NCI-H2081 (cell line): ENCODE results near the gene CYFIP1.
A peak's percentile ranks its signal among the peaks of the same experiment; 100 is the strongest.

Source experiments
- DNase-seq, 2 experiments: peaks; one replicate each; lab custom pipeline; 2025; lab: John Stamatoyannopoulos, UW

Gene CYFIP1

DNA sequence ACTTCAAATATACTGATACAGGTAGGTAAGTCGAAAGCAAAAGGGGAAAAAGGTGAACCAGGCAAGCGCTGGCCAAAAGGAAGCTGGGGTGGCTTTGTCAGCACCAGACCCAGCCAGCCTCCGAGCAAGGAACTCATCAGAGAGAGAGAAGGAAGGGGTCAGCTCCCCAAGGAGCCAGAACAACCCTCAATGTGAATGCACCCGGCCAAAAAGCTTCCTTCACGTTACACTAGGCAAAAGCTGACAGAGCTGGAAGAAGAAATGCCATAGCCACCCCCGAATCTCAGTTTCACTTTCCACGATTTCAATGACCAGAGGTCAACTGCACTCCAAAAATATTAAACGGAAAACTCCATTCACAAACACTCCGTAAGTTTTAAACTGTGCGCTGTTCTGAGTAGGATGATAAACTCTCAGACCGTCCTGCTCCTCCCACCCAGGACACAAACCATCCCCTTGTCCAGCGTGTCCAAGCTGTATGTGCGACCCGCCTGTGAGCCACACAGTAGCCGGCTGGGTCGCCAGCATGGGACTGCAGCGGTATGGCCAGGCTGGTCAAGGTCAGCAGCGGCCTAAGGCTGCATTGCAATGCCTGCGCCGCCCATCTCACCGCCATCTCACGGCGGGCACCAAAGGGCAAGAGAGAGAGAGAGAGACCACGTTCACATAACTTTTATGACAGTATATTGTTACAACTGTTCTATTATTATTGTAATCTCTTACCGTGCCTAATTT lies 29.7 kb downstream of the CYFIP1 start:
- DNase-seq: no peak

DNA sequence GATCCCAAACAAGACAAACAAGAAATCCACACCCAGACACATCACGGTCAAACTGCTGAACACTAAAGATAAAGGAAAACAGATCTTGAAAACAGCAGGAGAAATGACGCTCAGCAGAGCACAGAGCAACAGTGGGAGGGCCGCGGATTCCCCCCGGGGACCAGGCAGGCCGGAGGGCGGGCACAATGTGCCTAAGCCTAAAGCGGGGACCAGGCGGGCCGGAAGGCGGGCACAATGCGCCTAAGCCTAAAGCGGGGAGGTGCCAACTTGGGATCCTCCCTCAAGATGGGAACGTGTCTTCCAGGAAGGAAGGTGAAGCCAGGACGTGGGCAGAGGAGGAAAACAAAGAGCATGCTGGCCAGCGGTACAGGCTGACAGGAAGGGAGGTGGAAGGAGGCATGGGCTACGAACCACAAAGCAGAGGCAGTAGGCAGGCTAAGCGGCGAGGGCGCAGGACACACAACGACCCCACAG lies 31.1 kb downstream of the CYFIP1 start:
- no peak for DNase-seq

DNA sequence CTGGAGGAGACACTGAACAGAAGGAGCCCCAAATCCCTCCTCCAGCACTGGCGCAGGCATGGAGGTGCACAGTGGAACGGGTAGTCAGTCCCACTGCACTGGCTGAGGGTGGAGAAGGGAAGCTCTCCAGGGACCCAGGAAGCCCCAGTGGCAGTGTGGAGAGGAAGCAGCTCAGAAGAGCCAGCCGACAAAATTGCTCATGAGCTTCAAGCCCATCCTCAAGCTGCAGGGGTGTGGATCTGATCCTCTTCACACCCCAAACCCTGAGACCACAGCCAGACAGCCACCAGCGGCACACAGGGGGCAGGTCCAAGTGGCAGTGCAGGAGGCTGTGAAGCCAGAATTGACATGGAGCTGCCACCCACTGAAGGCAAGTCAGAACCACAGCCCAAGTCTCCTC lies 32.1 kb downstream of the CYFIP1 start:
- no peak for DNase-seq

DNA sequence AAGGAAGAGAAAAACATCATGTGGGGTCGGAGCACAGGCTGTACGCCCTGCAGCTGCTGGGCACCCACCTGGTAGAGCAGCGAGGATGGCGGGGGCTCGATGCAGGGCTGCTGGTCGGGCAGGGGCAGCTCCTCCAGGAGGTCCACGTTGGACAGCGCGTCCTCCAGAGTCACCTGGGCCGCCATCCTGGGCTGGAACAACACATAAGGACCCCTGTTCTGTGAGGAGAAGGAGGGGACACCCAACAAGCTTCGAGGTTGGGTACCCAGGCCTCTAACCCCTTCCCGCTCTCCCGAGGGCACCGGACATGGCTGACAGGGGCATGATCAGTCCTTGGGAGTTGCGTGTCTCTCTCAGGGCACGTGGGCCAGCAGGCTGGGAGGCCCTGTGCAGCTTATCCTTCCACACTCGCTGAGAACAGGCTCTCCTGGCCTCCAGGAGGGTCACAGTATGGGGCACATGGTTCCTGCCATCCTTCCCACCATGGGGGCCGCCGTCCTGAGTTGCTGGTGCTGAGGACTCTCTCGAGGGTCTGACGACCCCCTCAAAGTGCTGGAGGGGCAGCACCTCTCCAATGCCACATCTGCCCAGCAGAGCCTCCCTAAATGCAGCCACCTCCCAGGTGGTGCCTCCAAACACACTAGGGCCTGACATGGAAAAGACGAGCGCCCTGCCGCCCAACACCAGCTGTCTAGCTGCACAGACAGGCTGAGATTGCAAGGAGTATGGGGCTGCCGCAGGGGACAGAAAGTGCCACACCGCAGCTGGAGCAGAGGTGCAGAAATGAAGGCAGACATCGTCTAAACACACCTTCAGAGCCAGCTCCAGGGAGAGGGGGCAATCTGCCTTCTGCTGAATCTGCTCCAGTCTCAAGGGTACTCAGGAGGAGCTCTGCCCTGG lies 32.8 kb downstream of the CYFIP1 start:
- no peak for DNase-seq

DNA sequence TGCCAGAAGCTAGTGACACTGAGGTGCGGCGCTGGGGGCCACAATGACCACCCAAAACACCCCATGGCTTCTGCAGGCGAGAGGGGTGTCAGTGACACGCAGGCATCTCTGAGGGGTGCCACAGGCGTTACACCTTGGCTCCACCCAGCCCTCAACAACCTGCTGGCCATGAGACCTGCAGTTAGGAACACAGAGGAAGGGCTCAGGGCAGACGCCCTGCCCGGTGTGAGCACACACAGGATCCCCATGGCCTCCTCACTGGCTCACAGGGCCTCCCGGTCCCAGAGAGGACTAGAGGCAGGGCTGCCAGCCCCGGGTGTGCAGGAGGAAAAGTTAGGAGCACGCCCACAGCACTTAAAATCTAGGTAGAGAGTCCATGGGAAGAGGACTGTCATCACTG lies 35.1 kb downstream of the CYFIP1 start:
- peak; percentile 10 to 47 for DNase-seq

DNA sequence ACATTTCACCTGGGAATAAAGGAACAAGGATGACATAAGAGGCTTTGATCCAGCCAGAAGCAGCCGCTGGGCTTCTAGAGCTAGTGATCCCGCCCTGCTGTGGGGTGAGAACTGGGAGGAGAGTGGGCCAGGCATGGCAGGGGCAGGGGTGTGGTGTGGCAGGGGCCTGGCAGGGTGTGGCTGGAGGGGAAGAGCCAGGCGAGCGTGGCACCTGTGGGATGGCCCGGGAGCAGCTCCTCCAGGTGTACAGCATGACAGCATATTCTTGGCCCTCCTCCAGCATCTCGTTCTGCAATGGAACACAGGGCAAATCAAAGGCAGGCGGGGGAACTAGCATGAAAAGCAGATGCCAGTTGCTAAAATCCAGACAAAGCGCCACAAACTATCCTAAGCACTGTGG lies 35.5 kb downstream of the CYFIP1 start:
- DNase-seq: peak; percentile 49 to 78

DNA sequence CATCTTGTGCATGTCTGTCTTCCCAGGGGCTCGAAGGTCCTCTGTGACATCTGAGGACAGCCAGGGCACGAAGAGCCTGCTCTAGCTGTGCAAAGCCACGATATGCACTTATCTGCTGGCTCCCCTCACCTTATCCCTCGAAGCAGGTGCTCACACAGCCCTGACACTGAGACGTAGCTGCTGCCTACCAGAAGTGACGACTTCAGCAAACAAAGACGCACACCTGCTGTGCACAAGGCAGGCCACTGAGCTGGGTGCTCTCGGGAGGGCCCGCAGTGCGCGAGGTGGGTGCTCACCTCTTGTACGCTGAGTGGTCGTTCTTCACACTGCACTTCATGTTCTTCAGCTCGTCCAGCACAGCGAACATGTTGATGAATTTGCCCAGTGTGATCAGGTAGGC lies 37.3 kb downstream of the CYFIP1 start:
- no peak for DNase-seq

DNA sequence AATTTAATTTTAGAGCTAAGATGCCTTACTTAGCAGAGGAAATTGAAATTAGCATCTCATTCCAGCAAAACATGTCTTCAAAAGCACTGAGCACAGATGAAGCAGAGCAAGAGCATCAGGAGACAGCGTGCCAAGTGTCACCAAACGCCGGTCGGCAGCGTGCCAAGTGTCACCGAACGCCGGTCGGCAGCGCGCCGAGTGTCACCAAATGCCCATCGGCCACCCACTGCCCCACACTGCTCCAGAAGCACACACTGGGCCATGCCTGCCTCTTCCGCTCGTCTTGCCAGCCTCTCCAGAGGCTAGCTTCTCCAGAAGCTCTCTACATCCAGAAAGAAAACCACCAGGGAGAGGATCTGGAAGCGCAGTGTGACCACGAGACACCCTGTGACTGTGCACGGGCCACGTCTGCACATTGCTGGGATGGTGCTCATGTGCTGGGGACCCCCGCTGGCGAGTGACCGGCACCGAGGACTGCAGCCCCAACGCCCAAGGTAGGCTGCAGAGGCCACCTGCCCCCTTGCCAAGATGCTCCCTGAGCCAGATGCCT lies 37.8 kb downstream of the CYFIP1 start:
- no peak for DNase-seq

DNA sequence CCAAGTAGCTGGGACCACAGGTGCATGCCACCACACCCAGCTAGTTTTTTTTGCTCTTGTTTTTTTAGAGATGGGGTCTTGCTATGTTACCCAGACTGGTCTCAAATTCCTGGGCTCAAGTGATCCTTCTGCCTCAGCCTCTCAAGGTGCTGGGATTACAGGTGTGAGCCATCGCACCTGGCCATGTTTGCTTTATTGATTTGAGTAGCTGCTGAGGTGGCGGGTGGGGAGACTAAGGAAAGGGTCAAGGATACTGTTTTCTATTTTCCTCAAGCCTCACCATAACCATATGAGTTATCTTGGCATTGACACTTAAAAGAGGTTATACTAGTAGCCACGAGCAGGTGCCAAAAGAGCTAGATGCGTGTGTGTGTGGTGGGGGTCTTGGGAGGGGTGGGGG lies 39.0 kb downstream of the CYFIP1 start:
- DNase-seq: no peak

DNA sequence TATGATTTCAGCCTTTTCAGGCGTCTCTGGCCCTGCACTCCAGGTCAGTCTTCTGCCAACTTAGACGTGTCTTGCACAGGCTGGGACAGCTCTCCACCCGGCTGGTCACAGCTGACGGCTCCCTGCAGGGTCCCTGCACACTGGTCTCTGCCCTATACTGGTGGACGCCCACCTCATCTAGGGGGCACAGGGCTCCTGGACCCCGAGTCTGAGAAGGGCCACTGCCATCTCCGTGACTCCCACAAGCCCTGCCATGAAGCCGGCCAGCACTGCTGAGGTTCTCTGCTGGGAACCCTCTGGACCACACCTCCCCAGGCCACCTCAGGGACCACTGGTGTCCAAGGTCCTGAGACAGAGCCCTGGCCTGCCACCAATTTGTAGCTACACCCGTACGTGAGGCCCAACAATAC lies 40.5 kb downstream of the CYFIP1 start:
- DNase-seq: no peak

DNA sequence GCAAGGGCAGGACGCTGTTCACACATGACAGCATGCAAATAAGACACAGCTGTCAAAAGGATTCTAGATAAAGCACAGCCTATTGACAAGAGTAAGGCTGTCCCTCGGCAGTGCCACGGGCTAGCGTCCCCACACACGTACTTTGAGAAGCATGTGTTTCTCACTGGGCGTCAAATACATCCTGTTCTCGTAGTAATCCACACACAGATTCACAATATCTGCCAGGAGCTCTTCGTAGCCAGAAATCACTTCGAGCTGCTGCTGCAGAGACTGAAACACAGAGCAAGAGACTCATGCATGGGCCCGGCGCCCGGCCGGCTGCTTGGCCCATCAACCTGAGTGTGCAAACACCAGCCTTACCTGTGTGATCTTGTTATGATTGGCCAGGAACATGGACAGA lies 41.1 kb downstream of the CYFIP1 start:
- no peak for DNase-seq

DNA sequence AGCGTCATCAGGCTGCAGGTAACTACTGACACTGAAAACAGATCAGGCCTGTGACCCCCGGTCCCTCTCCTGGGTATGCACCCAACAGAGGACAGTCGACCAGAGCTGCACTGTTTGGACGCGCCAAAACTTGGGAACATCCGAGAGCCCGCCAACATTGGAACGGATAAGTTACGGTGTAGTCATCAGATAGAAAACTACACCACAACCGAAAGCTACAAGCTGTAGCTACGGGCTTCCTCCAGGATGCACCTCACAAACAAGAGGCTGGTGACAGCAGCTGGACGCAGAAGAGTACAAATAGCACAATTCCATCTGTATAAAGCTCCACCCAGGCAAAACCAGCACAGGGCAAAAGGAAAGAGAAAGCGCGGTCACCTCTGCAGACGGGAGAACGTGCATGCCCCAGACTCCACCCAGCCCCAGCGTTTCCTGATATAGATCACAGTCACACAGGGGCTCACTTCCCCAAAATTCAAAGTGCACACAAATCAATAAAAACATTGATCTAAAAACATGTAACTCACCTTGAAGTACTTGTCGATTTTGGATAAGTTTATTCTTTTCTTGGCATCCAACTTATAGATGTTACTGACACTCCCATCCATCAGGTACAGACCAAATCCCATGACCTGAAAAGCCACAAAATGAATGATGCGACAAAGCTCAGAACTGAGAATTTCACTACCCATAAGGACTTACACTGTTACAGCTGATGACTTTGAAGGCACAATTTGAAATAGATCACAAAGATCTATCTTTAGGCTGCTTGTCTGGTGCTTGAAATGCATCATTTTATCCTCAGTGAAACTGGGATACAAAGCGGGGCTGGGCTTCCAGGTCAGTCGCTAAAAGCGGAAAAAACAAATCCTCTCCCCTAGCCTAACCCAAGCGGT lies 43.3 kb downstream of the CYFIP1 start:
- no peak for DNase-seq

DNA sequence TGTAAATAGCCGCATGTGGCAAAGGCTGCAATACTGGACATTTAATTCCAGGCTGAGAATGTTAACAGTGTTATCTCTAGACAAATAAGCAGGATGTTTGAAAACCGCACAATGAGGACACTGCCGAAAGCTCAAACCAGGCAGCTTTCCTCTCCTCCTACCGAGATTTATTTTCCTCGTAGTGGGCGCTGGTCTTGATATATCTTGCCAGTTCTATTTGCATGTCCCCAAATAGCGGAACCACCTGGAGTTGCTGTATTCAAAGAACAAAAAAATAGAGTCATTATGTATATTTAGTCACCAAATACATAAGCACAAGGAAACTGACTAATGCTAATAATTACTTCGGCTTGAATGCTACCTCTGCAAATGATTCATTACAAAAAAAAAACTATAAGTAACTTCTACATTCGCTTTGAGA lies 46.5 kb downstream of the CYFIP1 start:
- DNase-seq: peak; percentile 81 to 96

DNA sequence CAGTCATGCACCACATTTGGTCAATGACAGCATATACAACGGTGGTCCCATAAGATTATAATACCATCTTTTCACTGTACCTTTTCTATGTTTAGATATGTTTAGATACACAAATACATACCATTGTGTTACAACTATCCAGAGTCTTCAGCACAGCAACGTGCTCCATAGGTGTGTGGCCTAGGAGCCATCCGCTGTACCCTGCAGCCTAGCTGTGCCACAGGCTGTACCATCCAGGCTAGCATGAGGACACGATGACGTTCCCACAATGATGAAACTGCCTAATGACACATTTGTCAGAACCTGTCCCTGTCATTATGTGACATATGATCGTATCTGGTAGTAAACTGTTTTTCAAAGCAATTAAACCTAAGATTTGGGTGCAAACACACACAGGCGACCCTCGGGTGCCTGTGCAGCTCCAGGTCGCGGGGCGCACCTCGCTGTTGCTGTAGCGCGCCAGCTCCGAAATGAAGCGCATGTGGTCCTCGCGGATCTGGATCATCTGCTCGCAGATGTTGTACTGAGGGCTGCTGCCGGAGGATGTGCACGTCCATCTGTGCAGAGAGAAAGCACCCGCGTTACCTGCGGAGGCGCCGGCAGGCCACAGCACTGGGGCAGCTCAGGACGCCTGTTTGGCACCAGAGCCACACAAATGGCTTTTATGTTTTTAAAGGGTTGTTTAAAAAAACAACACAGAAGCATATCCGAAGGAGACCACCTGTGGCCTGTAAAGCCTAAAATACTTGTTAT lies 48.2 kb downstream of the CYFIP1 start:
- no peak for DNase-seq

DNA sequence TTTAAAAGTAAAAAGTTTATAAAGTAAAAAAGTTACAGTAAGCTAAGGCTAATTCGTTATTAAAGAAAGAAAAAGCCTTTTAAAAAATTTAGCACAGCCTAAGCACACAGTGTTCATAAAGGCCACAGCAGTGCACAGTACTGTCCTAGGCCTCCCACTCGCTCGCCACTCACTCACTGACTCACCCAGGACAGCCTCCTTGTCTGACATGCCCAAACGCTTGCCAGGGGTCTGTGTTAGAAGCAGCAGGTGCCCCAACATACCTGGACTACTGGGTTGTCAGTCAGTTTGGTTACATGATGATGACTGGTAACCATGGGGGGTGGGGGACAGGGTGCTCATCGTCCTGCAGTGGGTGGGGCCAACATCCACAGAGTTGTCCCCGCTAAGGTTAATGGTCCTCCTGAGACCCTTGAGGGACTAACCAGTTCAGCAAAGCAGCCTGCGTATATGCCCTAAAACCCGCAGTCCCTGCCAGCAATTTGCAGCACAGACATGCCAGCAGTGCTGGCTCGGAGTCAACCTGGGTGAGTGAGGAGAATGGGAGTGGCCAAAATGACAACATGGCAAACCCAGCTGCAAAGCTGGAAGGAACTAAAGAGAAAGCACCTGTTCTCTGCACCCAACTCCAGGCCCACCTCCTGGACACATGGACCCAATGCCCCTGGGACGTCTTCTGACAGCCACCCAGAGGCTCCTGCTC lies 49.2 kb downstream of the CYFIP1 start:
- DNase-seq: peak; percentile 57 to 69

DNA sequence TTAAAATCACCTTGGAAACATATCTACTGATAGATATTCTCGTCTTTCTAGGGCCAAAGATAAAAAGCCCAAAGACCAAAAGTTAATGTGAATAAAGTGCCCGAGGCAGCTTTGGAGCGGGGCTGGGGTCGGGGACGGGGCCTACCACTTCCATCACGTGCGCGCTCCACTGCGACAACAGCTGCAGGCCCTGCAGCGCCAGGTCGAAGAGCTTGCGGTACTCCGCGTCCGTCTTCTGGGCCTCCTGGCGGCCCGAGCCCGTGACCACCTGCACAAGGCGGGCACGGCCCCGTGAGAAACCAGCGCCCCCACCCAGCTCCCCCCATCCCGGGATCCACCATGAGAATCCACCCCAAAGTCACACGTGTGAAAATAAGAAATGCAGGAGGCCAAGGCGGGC lies 52.4 kb downstream of the CYFIP1 start:
- DNase-seq: no peak

DNA sequence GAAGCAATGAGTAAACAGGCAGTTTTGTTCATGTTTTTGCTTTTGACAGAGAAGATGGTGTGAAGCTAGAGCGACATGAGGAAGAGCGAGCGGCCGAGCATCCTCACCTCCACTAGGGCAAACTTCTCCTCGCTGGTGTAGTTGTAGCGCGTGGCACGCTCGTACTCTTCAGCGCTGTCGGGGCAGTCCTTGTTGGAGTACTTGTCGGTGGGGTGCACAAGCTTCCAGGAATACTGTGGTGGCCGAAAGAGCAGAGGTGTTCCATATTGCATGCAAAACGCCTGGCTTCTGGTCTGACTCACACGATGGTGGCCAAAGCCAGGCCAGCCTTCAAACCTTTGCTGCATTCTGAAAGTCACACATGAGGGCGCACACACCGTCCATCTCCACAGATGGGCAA lies 54.3 kb downstream of the CYFIP1 start:
- DNase-seq: no peak

DNA sequence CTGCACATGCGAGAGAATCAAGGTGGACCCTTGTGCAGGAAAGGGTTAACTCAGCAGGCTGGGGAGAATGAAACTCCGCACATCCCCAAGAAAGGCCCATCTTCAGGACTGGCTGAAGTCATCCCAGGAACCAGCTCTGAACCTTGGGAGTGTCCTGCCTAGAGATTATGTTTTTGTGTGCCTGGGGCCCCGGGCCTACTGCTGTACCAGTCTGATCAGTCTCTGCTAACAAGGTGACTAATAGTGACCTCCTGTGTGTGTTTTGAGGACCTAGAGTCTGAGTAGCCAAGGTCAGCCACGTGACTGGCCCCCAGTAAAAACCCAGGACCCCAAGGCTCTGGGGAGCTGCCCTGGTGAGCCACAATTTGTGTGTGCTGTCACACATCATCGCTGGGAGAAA lies 58.2 kb downstream of the CYFIP1 start:
- no peak for DNase-seq

DNA sequence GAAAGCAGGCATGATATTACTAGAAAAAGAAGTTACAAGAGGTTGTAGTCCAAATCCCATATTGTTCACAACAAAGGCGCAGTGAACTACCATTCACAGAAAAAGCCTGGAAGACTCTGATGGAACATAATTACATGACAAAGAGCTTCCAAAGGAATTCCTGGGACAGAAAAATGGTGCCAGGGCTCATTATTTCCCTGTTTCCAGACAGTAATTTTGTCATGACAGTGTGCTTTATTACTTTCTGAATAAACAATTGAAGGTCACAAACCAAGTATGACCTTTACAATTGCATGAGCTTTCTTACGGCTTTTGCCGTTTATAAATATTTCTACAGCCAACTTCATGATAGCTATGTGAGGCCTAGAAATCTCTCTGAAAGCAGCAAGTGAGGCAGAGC lies 61.0 kb downstream of the CYFIP1 start:
- DNase-seq: no peak

DNA sequence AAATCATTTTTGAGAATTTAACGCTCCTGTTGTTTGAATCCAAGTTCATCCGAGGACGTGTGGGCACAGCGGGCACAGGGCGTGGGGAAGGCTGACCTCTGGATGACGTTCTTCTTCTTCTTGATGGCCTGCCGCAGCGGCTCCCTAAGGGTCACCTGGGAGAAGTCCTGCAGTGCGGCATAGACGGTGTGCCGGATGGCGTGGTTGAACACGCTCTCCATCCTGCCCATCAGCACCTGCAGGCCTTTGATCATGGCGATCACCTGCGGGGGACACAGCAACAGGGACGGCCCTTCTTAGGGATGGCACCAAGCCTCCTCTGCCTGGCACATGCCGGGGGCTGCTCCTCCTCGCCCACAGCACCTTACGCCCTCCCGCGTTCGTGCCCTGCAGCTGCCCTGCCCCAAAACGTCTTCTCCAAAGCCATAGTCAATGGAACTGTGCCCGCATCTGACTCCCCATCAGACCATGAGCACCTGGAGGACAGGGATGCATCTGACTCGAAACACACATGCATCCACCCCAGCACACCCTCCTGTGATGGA lies 61.5 kb downstream of the CYFIP1 start:
- no peak for DNase-seq
